Muscle layer of colon (tissue), 2 donors: ENCODE results near the gene CPXM1.

Experiments
- H3K27ac ChIP-seq: one replicate; pipeline ENCODE4 v1.7.0; 2013; ENCODE audit warnings: low read depth, mild to moderate bottlenecking, low read length, moderate library complexity
- H3K27me3 ChIP-seq, 2 donors: one replicate each; pipeline ENCODE4 v1.7.0; 2013; ENCODE audit warnings: low read length in 2 of 2, mild to moderate bottlenecking in 2 of 2; ENCODE audit not compliant: insufficient read depth in 2 of 2, control insufficient read depth in 1 of 2
- H3K36me3 ChIP-seq: one replicate; pipeline ENCODE4 v1.7.0; 2013; ENCODE audit warnings: mild to moderate bottlenecking, low read length; ENCODE audit not compliant: insufficient read depth
- H3K4me1 ChIP-seq: one replicate; pipeline ENCODE4 v1.7.0; 2013; ENCODE audit warnings: mild to moderate bottlenecking, low read length; ENCODE audit not compliant: insufficient read depth
- H3K4me3 ChIP-seq, 2 donors: one replicate each; pipeline ENCODE4 v1.7.0; 2013; ENCODE audit warnings: low read length in 2 of 2, low read depth in 1 of 2, mild to moderate bottlenecking in 1 of 2, moderate library complexity in 1 of 2
- H3K9ac ChIP-seq: one replicate; pipeline ENCODE4 v1.7.0; 2013; ENCODE audit warnings: low read length
- H3K9me3 ChIP-seq: one replicate; pipeline ENCODE4 v1.7.0; 2013; ENCODE audit warnings: mild to moderate bottlenecking, low read length
- donor health status: abdominal sarcoma.
- donor health status: Adenocarcinoma of cecum.

Gene CPXM1

DNA sequence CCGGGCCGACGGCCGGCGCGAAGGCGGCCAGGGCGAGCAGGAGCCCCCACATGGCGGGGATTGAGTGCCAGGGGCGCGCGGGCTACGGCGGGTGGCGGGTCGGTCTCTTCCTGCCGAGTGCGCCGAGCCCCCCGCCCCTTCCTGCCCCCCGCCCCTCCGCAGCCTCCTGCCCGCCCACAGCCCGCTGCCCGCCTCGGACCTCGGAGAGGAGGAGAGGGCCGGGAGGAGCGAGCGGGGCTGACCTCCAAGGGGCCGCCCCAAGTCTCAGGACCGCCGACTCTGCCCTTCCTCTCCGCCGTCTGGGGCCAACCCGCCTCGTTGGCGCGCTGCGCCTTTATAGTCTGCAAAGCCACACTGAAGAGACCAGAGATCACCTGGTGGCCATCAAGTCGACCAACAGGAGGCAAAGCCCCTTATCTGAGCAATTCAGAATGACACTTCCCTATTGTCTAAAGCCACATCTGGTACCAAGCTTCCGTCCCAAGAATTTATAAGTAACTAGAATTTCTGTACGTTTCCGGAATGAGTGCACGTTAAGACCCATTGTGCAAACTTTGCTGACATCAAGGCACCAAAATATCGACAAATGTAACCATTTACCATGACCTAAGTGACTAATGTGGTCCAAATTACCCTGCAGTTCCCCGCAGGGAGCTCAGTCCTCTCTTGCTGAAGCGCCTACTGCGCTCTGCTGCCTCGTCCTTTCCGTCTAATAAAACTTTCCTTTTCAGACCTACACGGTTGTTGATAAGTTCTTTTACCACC, at the start of gene CPXM1:
Gene CPXM1, minus strand, starts transcription at position 107 of the 765 bp plus-strand sequence. Its CDS starts 55 bp downstream, at position 52.
- Histone ChIP-seq H3K4me1 (no peaks in the 10 kb centered on the region), H3K36me3 (no peaks in the 10 kb centered on the region), H3K9me3 (no peaks in the 10 kb centered on the region), H3K27ac (no peak within 1 kb of the TSS), H3K9ac (no peak within 1 kb of the TSS), H3K27me3 (peaks cover 5 to 57% of the 10 kb centered on the region in 2 donors), H3K4me3 (peak within 1 kb of the TSS; percentile 14 to 49)

DNA sequence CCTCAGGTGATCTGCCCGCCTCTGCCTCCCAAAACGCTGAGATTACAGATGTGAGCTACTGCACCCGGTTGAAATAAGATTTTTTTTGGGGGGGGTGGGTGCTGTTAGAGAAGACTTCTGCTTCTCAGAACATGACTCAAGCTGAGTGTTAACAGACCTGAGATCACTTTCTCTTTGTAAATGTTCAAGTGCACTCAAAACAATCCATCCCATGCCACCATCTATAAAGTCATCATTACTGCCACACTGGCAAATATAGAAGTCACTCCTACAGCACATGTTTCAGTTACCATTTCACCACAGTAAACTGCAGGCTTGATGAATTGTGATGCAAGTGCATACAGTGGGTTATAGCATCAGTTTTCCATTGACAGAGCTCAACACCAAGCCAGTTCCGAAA, 49.1 kb upstream of the CPXM1 start:
- no peak overlapping the region for H3K27ac ChIP-seq
- no peaks in the 10 kb centered on the region for H3K36me3 ChIP-seq
- H3K27me3 ChIP-seq: no peaks in the 10 kb centered on the region
- H3K4me1 ChIP-seq: peaks cover 3% of the 10 kb centered on the region
- no peak overlapping the region for H3K4me3 ChIP-seq
- no peak overlapping the region for H3K9ac ChIP-seq
- H3K9me3 ChIP-seq: no peaks in the 10 kb centered on the region

DNA sequence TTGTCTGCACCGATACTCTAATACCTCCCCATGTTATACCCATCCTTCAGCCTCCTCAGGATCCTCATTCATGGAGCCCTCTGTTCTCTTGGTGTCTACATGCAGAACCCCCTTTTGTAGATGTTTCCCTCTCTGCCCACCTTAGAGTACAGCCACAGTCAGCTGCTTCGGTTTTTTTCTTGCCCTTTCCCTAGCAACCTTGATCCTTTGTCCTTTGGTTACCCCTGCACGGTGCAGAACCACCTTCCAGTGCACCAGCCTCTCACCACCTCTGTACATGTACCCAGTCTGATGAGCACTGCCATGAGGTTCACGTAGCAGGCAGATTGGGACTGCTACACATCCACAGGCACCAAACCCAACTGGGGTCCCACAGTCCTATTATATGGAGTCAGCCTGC, 47.4 kb upstream of the CPXM1 start:
- no peak overlapping the region for H3K27ac ChIP-seq
- H3K4me3 ChIP-seq: no peak overlapping the region
- H3K4me1 ChIP-seq: peaks cover 3% of the 10 kb centered on the region
- H3K27me3 ChIP-seq: no peaks in the 10 kb centered on the region
- no peaks in the 10 kb centered on the region for H3K9me3 ChIP-seq
- no peaks in the 10 kb centered on the region for H3K36me3 ChIP-seq
- no peak overlapping the region for H3K9ac ChIP-seq

DNA sequence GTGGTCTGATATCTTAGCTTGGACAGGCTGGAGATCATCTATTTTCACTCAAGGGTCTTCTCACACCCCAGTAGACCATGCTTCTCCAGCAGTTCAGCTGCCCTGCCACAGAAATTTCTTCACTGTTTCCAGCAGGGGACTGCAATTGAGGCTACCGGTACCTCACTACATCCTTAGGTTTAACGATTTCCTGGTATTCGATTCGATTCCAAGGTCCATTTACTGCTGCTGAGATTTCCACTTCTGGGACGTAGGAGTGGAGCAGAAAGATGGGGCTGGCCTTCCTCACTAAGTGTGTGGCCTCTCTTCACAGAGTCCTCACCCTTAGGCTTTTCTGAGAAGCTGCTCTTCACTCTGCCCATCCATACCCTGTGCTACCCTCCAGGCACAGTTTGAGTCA, 46.3 kb upstream of the CPXM1 start:
- Histone ChIP-seq H3K4me3 (no peak overlapping the region), H3K36me3 (no peaks in the 10 kb centered on the region), H3K9me3 (no peaks in the 10 kb centered on the region), H3K9ac (no peak overlapping the region), H3K4me1 (peaks cover 4% of the 10 kb centered on the region), H3K27me3 (no peaks in the 10 kb centered on the region), H3K27ac (no peak overlapping the region)

DNA sequence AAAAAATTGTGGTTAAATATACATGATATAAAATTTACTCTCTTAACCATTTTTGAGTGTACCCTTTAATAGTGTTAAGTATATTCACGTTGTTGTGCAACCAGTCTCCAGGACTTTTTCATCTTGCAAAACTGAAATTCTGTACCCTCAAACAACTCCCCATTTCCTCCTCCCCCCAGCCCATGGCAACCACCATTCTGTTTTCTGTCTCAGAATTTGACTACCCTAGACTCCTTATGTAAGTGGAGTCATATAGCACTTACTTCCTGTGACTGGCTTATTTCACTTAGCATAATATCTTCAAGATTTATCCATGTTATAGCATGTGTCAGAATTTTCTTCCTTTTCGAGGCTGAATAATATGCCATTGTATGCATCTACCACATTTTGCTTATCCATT, 45.2 kb upstream of the CPXM1 start:
- Histone ChIP-seq H3K4me1 (peaks cover 10% of the 10 kb centered on the region), H3K9ac (no peak overlapping the region), H3K9me3 (no peaks in the 10 kb centered on the region), H3K27ac (no peak overlapping the region), H3K36me3 (no peaks in the 10 kb centered on the region), H3K4me3 (no peak overlapping the region), H3K27me3 (no peaks in the 10 kb centered on the region)

DNA sequence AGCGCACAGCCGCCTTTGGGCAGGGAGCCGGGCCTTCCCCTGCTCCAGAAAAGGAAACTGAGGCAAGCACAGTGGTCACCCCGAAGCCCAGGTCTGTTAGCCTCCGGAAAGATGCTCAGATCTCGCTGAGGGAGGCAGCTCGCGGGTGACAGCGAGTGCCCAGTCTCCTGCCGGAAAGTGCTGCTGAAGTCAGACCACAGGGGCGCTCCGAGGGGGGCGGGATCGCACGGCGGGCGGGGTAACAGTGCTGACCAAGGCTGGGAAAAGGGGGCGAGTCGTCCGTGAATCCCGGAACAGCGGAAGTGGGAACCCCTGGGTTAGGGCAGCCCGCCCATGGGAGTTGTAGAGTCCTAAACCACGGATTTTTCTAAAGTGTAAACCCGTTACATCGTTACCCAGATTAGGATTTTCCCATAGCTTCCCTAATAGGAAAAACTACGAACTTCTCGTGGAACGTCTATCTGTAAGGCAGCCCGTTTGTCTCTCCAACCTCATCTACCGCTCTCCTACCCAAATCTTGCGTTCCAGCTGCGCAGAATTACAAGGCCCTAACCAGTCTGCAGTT, 40.6 kb upstream of the CPXM1 start:
- Histone ChIP-seq H3K27me3 (no peaks in the 10 kb centered on the region), H3K4me1 (peaks cover 20% of the 10 kb centered on the region), H3K27ac (peak overlapping the region; percentile 92), H3K9me3 (no peaks in the 10 kb centered on the region), H3K36me3 (peaks cover 10% of the 10 kb centered on the region), H3K9ac (peak overlapping the region; percentile 76), H3K4me3 (peak overlapping the region; percentile 85 to 96)

DNA sequence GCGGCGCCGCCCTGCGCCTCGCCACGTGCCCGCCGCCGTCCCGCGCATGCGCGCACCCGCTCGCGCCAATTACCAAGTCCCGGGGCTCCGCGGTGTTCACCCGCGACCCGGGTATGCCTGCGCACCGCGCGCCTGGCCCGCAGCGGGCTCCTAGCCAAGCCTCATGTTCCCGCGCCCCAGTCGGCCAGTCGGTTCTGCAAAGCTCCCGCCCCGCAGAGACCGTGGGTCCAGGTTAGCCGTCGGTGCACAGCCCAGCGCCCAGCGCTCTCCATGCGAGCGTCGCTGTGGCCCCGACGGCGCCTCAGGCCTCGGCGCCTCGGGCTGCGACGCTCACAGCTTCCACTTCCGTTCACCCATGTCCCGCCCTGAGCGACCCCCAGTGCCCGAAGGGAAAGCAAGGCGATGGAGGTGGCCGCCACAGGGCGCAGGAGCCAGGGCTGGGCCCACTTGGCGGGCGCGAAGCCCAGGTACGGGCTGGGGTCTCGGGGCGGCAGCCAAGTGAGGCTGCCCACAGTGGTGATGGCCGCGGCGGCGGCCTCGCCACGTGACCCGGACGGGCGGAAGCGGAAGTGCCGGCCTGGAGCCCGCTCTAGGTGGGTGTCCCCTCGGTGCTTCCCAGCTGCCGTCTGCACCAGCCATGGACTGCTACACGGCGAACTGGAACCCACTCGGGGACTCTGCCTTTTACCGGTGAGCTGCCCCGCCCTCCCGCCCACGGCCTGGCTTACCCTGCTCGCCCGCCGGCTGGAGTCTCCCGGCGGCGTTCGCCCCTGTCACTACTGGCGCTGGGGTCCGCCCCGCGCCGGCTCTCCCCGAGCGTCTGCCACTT, 39.9 kb upstream of the CPXM1 start, which contains the start of the genes PCED1A and VPS16:
Gene PCED1A, minus strand, starts transcription at position 518 of the 829 bp plus-strand sequence. CDS start 743 bp downstream, outside the sequence.
Gene VPS16, plus strand, starts transcription at position 608 of the 829 bp plus-strand sequence. Its CDS starts 30 bp downstream, at position 638.
- Histone ChIP-seq H3K4me1 (peaks cover 20% of the 10 kb centered on the region), H3K27ac (peak within 1 kb of the TSS; percentile 95), H3K4me3 (peak within 1 kb of the TSS; percentile 85 to 96), H3K9ac (peak within 1 kb of the TSS; percentile 76), H3K27me3 (no peaks in the 10 kb centered on the region), H3K36me3 (peaks cover 11% of the 10 kb centered on the region), H3K9me3 (no peaks in the 10 kb centered on the region)

DNA sequence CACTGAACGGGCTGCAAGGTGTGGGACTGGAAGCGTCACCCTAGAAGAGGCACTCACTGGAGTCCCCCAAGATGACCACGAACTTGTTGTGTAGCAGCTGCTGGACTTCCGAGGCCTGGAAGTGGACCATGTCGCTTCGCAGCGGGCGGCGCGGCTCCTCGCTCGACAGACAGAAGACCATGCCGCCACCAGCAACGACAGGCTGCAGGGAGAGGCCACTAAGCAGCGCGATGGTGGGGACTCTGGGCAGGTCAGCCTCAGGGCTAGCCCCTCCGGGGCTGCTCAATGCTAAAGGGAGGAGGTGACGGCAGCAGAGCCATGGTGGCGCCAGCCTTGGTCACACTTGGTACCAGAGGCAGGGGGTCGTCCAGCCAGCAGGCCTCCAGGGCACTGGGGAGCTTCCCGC, 39.3 kb upstream of the CPXM1 start:
- Histone ChIP-seq H3K9ac (peak overlapping the region; percentile 39), H3K4me1 (peaks cover 20% of the 10 kb centered on the region), H3K27ac (peak overlapping the region; percentile 95), H3K9me3 (no peaks in the 10 kb centered on the region), H3K27me3 (no peaks in the 10 kb centered on the region), H3K36me3 (peaks cover 11% of the 10 kb centered on the region), H3K4me3 (peak overlapping the region; percentile 82 to 85)

DNA sequence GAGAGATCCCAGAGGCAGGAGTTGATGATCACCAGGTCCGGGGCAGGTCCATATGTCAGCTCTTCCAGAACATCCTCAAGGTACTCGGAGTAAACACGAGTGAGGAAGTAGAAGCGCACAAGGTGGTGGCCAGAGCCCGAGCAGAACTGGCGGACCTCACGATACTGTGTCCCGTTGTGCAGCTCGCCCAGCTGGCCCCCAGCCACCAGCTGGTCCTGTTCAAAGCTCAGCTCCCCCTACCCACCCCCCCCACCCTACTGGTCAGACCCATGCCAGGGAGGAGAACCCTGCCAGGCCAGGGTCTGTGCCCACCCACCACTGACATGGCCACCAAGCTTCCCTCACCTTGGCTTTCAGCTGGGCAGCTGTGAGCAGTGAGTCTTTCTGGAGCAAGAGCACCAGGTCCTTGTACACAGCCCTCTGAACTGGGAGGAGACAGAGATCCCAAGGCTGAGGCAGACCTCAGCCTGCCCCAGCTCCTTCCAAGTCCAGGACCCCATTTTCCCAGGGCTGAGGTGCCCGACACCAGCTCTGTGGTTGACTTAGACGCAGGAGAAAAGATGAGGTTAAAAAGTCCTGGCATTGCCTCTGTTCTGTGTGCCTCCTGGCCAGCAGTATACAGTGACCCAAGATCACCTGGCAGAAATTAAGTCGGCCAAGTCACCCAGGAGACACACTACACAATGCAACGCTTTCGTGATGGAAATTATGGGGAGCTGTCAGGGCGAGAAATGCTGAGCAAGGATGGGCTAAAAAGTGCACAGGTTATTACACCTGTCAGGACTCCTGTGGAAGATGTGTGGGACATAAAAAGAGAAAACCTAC, 38.6 kb upstream of the CPXM1 start:
- Histone ChIP-seq H3K27ac (no peak overlapping the region), H3K4me1 (peaks cover 20% of the 10 kb centered on the region), H3K27me3 (no peaks in the 10 kb centered on the region), H3K36me3 (peaks cover 11% of the 10 kb centered on the region), H3K9ac (no peak overlapping the region), H3K9me3 (no peaks in the 10 kb centered on the region), H3K4me3 (peak overlapping the region in 1 of 2 donors; percentile 85)

DNA sequence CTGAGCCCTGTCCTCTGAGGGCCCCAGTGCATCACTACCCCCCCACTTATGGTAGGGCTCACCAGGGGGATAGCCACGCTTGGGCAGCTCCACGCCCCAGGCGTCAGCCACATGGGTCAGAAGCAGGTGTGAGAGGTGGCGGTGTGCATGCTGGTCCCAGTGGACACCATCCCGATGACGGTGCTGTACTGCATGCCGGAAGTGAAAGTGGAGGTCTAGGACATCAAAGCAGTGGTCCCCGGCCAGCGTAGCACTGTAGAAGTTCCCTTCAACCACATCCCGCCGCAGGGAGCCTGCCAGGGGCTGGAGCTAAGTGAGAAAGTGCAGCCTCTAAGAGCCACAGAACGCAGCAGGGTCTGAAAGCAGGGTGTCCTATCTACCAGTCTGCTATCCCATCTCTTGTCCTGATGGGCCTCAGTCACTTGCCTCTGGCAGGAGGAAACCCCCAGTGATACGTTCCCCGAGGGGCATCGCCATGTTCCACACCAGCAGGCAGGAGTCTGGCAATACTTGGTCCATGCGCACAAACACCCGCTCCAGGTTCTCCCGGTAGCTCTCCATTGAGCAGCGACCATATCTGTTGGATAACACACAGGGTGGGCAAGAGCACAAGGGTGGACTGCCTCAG, 37.9 kb upstream of the CPXM1 start:
- no peak overlapping the region for H3K9ac ChIP-seq
- H3K36me3 ChIP-seq: peaks cover 11% of the 10 kb centered on the region
- H3K9me3 ChIP-seq: no peaks in the 10 kb centered on the region
- H3K27me3 ChIP-seq: no peaks in the 10 kb centered on the region
- H3K4me3 ChIP-seq: no peak overlapping the region
- peaks cover 20% of the 10 kb centered on the region for H3K4me1 ChIP-seq
- H3K27ac ChIP-seq: no peak overlapping the region
